ENCODE results near the gene PHACTR2. TPM values are rescaled to one million over a fixed set of nuclear protein-coding genes. Genes with fewer than 3 reads are reported as not detected.

The PHACTR2 gene
- total and polyA plus RNA-seq, 10 of the 15 experiments (the other 5 are each of a cell fraction or from before 2014, with no cell fraction given), result 1.4 to 19.1 (median 5.3) TPM

DNA sequence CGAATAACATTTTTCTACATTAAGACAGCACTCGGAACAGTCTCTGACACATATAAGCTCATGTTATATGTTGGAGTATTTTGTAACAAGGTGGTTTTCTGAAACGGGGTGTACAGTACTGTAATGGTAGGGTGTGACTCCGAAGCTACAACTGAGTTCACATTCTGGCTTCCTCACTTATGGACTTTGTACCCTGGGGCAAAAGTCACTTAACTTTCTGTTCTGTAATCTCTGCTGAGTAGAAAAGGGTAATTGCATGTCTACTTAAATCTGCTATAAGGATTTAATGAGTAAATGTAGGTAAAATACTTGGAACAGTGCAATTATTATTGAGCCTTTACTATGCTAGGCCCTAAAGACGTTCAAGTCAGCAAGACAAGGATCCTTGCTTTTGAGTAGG is 160.6 kb downstream of the PHACTR2 start:
- no peaks in the 10 kb centered on the region for H4K20me1 ChIP-seq (ENCODE audit: control insufficient read depth, insufficient read depth)
- ChIA-PET CTCF (interaction anchor here (1.4 kb wide), 1 partner anchor 102 kb away, joined by 7 read pairs; no protein-coding TSS in a partner anchor), SMC1A (ENCODE audit: uncharacterized antibody, unreplicated experiment) (interaction anchor here (0.8 to 1.6 kb wide), 3 partner anchors 10 to 325 kb away, joined by 3 read pairs; no protein-coding TSS in a partner anchor), RAD21 (ENCODE audit: unreplicated experiment) (no interaction called here), POLR2A (no interaction called here)
- H3K4me3 ChIP-seq, result no peak overlapping the region
- DNase-seq (ENCODE audit: low read depth, low spot score) (no peak), FAIRE-seq (no peak), ATAC-seq (no peak)
- H3K79me2 ChIP-seq (ENCODE audit: control insufficient read depth, insufficient read depth, low read length), result peaks cover 3% of the 10 kb centered on the region
- H3K27ac ChIP-seq (ENCODE audit: control insufficient read depth, insufficient read depth), result no peak overlapping the region
- no peaks in the 10 kb centered on the region for H3K36me3 ChIP-seq (ENCODE audit: control insufficient read depth in 2 of 2, insufficient read depth in 2 of 2, low read length in 1 of 2)
- no peaks in the 10 kb centered on the region; the same call in 2 of the 3 replicates for H3K9me3 ChIP-seq (replicated peaks; ENCODE audit: control insufficient read depth, insufficient read depth, low read length)
- in situ Hi-C loops (cut with MboI) (no loop called here), intact Hi-C loops (cut with micrococcal nuclease; ENCODE audit: unreplicated experiment) (no loop called here)
- 34% methylated on average over 5 of the region's 5 CpGs for WGBS (ENCODE audit: insufficient coverage, insufficient replicate concordance, low lambda C conversion rate, missing lambda C conversion rate)
- H3K9ac ChIP-seq (ENCODE audit: control insufficient read depth, insufficient read depth, low read length), result no peak overlapping the region
- TF ChIP-seq ZZZ3 (IDR thresholded peaks at IDR 0.05; ENCODE audit: control insufficient read depth, insufficient read length, low read depth) (no peak), ASH2L (IDR thresholded peaks at IDR 0.05; ENCODE audit: borderline replicate concordance, low read depth) (no peak), EP300 (IDR thresholded peaks at IDR 0.05; ENCODE audit: borderline replicate concordance in 1 of 2, control insufficient read depth in 1 of 2, low read depth in 2 of 2, low read length in 2 of 2) (no peak), RCOR1 (conservative IDR thresholded peaks at IDR 0.05; ENCODE audit: low read depth, low read length) (no peak), KLF5 (IDR thresholded peaks at IDR 0.05; ENCODE audit: partially characterized antibody) (no peak), MEF2A (IDR thresholded peaks at IDR 0.05; ENCODE audit: insufficient read depth, low read depth, low read length) (no peak)
- TF ChIP-seq, protein P1, sequence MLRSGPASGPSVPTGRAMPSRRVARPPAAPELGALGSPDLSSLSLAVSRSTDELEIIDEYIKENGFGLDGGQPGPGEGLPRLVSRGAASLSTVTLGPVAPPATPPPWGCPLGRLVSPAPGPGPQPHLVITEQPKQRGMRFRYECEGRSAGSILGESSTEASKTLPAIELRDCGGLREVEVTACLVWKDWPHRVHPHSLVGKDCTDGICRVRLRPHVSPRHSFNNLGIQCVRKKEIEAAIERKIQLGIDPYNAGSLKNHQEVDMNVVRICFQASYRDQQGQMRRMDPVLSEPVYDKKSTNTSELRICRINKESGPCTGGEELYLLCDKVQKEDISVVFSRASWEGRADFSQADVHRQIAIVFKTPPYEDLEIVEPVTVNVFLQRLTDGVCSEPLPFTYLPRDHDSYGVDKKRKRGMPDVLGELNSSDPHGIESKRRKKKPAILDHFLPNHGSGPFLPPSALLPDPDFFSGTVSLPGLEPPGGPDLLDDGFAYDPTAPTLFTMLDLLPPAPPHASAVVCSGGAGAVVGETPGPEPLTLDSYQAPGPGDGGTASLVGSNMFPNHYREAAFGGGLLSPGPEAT (IDR thresholded peaks at IDR 0.05; ENCODE audit: low read depth), result no peak
- TF ChIP-seq, protein P2, sequence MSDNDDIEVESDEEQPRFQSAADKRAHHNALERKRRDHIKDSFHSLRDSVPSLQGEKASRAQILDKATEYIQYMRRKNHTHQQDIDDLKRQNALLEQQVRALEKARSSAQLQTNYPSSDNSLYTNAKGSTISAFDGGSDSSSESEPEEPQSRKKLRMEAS (IDR thresholded peaks at IDR 0.05; ENCODE audit: low read depth, low read length), result no peak
- TF ChIP-seq, protein P3, sequence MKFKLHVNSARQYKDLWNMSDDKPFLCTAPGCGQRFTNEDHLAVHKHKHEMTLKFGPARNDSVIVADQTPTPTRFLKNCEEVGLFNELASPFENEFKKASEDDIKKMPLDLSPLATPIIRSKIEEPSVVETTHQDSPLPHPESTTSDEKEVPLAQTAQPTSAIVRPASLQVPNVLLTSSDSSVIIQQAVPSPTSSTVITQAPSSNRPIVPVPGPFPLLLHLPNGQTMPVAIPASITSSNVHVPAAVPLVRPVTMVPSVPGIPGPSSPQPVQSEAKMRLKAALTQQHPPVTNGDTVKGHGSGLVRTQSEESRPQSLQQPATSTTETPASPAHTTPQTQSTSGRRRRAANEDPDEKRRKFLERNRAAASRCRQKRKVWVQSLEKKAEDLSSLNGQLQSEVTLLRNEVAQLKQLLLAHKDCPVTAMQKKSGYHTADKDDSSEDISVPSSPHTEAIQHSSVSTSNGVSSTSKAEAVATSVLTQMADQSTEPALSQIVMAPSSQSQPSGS (IDR thresholded peaks at IDR 0.05; ENCODE audit: low read length), result no peak
- no peak overlapping the region for H2AFZ ChIP-seq (ENCODE audit: control insufficient read depth, low read depth, low read length)
- no peaks in the 10 kb centered on the region for H3K4me1 ChIP-seq (ENCODE audit: control insufficient read depth, insufficient read depth, low read length)
- no peaks in the 10 kb centered on the region for H3K27me3 ChIP-seq (replicated peaks in 1 of 2; ENCODE audit: control insufficient read depth in 2 of 2, insufficient read depth in 2 of 2, low read length in 1 of 2)
- BruUV-seq (replicated peaks), result no TSS peak
- no peak overlapping the region for H3K4me2 ChIP-seq (ENCODE audit: control insufficient read depth, insufficient read depth)
